ENCODE data around the gene HECTD4. TPM values are rescaled to one million over a fixed set of nuclear protein-coding genes. Genes with fewer than 3 reads are reported as not detected.

The HECTD4 gene
- total RNA-seq, 1 experiment from 2014 or later: 24.6 TPM

GRCh38 chr12:112175361-112176155 is 206.7 kb downstream of the HECTD4 start:
- no peaks in the 10 kb centered on the region for H3F3A ChIP-seq (ENCODE audit: low read length, unreplicated experiment)
- ChIA-PET POLR2A (ENCODE audit: unreplicated experiment) (no interaction called here), CTCF (no interaction called here)
- ATAC-seq: no peak
- no peaks in the 10 kb centered on the region for H3K27me3 ChIP-seq (ENCODE audit: low read length)
- no peak overlapping the region for H2AFZ ChIP-seq (ENCODE audit: low read length)
- DNase-seq: no peak
- BruUV-seq (replicated peaks): no TSS peak
- no peak overlapping the region for H3K27ac ChIP-seq (ENCODE audit: low read length)
- no peaks in the 10 kb centered on the region for H3K9me3 ChIP-seq (ENCODE audit: low read length)
- H3K9me2 ChIP-seq (replicated peaks; ENCODE audit: low read length): no peaks in the 10 kb centered on the region
- no peaks in the 10 kb centered on the region for H3K4me1 ChIP-seq (ENCODE audit: insufficient read depth, low read length)
- no peak overlapping the region for H3K4me3 ChIP-seq (ENCODE audit: low read length)
- no peaks in the 10 kb centered on the region for H4K20me1 ChIP-seq (ENCODE audit: low read length)
- H3K79me2 ChIP-seq (ENCODE audit: low read length): no peaks in the 10 kb centered on the region
- H3K4me2 ChIP-seq (ENCODE audit: low read length): no peak overlapping the region
- TF ChIP-seq EZH2phosphoT487 (IDR thresholded peaks at IDR 0.05; ENCODE audit: borderline replicate concordance, low read length): no peak
- TF ChIP-seq EZH2 (IDR thresholded peaks at IDR 0.05; ENCODE audit: low read length, unreplicated experiment): no peak
- no peak for TF ChIP-seq CTCF (conservative IDR thresholded peaks at IDR 0.05; ENCODE audit: low read depth, low read length)
- no peak overlapping the region for H3K9ac ChIP-seq (ENCODE audit: low read length)
- peaks cover 10% of the 10 kb centered on the region; the same call in 1 of the 2 replicates for H3K36me3 ChIP-seq (ENCODE audit: low read depth, low read length)
- intact Hi-C loops (cut with micrococcal nuclease): no loop called here

GRCh38 chr12:112172556-112173324 is 209.5 kb downstream of the HECTD4 start:
- no peaks in the 10 kb centered on the region for H3K79me2 ChIP-seq (ENCODE audit: low read length)
- H3K36me3 ChIP-seq (ENCODE audit: low read depth, low read length): peaks cover 7% of the 10 kb centered on the region; the same call in 1 of the 2 replicates
- BruUV-seq (replicated peaks): no TSS peak
- no peaks in the 10 kb centered on the region for H4K20me1 ChIP-seq (ENCODE audit: low read length)
- ChIA-PET POLR2A (ENCODE audit: unreplicated experiment) (interaction anchor here (0.6 kb wide), 1 partner anchor 106 kb away, joined by 3 read pairs; no protein-coding TSS in a partner anchor), CTCF (no interaction called here)
- no peak overlapping the region for H3K4me2 ChIP-seq (ENCODE audit: low read length)
- no peak overlapping the region for H3K4me3 ChIP-seq (ENCODE audit: low read length)
- no peak for ATAC-seq
- H3K4me1 ChIP-seq (ENCODE audit: insufficient read depth, low read length): no peaks in the 10 kb centered on the region
- H3F3A ChIP-seq (ENCODE audit: low read length, unreplicated experiment): no peaks in the 10 kb centered on the region
- TF ChIP-seq EZH2 (IDR thresholded peaks at IDR 0.05; ENCODE audit: low read length, unreplicated experiment) (no peak), EZH2phosphoT487 (IDR thresholded peaks at IDR 0.05; ENCODE audit: borderline replicate concordance, low read length) (no peak), CTCF (conservative IDR thresholded peaks at IDR 0.05; ENCODE audit: low read depth, low read length) (no peak)
- H3K9me2 ChIP-seq (replicated peaks; ENCODE audit: low read length): no peaks in the 10 kb centered on the region
- no peak overlapping the region for H2AFZ ChIP-seq (ENCODE audit: low read length)
- DNase-seq: no peak
- intact Hi-C loops (cut with micrococcal nuclease): no loop called here
- H3K9ac ChIP-seq (ENCODE audit: low read length): no peak overlapping the region
- H3K27me3 ChIP-seq (ENCODE audit: low read length): no peaks in the 10 kb centered on the region
- no peak overlapping the region for H3K27ac ChIP-seq (ENCODE audit: low read length)
- no peaks in the 10 kb centered on the region for H3K9me3 ChIP-seq (ENCODE audit: low read length)

All from PC-3 (cell line).